Measurements from ENCODE around the gene CD34.

GRCh38 chr1:207926984-207927383 is 16.1 kb upstream of the CD34 start:
- no peak for TF ChIP-seq CTCF (IDR thresholded peaks at IDR 0.05)
- TF ChIP-seq POLR2A (IDR thresholded peaks at IDR 0.05) = no peak
- TF ChIP-seq POLR2AphosphoS5 (IDR thresholded peaks at IDR 0.05) = no peak
